GM18499 (cell line): ENCODE data around the gene GRM8.
A peak's percentile ranks its signal among the peaks of the same experiment; 100 is the strongest.
"Not testable (repeated sequence)": the region's sequence is repeated elsewhere in the genome, so short reads cannot be mapped to it uniquely, and the experiment has no call there.

ENCODE experiments used
- ATAC-seq: cut with Tn5 transposase; IDR thresholded peaks from one replicate; pipeline ENCODE4 v1.9.1; 2021; ENCODE audit warnings: moderate number of reproducible peaks; ENCODE audit not compliant: insufficient read depth, unreplicated experiment

The GRM8 gene

GRCh38 chr7:126840869-126841268 is 411.9 kb downstream of the GRM8 start:
- ATAC-seq: no peak

GRCh38 chr7:126839624-126840023 is 413.1 kb downstream of the GRM8 start:
- ATAC-seq: no peak

DNA sequence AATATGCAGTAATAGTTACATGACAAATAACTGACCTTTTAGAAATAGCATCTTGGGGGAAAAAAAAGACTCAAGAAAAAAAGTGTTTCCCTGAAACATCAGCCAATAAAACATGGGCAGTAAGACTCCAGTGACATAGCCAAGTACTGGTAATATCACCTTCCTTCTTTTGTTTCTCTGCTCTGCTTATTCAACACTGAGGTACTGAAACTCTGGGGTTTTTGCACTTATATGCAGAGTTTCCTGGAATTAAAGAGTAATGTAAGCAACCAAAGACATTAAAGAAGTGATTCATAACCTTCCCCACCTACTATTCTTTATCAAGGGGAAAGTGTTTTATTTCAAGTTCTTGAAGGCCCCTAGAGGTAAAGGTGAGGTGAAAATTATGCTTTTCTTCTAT is 414.5 kb downstream of the GRM8 start:
- ATAC-seq: no peak

GRCh38 chr7:126831241-126831640 is 421.5 kb downstream of the GRM8 start:
- ATAC-seq: not testable (repeated sequence)

GRCh38 chr7:126820925-126821324 is 431.8 kb downstream of the GRM8 start:
- ATAC-seq: no peak

- ATAC-seq: no peak
These were observed 433.6 kb downstream of the GRM8 start for GRCh38 chr7:126819197-126819484.

DNA sequence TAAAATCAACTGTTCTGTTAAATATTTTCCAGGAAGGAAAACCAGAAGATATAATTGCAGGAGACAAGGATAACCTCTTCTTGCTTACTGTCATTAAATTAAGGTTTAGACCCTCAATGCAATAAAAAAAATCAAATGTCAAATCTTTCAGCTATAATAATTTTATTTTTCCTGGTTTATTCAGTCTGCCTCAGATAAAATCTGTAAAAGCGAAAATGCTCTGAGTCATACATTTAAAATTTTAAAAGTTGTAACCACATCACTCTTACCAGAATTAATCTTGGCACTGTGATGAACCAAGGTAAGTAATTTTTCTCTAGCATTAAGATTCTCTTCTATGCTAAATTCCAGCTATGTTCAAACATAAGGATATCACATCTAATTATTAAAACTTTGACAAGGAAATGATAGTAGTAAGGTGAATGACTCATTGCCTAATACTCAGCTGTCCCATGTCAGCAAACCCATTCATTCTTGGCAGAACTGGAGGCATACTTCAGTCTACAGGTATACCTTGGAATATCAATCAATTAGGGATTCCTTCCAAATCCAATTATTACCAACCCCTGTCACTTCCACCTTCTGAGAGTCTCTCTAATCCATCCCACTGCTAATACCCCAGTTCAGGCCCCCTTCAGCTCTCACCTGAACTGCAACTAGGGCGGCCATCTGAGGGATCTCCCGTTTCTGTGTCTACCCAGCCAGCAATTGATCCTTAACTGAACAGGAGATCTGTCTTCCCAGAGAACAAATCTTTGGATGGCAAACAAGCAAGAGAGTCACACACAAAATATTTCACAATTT is 434.1 kb downstream of the GRM8 start:
- no peak for ATAC-seq

DNA sequence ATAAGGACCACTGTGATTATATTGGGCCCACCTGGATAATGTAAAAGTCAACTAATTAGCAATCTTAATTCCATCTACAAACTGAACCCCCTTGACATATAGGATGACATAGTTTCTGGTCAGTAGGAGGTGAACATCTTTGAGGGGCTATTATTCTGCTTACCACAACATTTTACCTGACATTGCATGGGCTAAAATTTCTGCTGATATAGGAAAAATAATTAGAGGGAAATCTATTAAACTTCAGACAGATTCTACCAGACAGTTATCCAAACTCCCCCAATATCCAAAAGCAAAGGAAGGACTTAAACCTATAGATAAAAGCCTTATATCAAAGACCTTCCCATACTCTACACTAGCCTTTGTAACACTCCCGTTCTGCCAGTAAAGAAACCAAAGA is 443.6 kb downstream of the GRM8 start:
- no peak for ATAC-seq

GRCh38 chr7:126806614-126807013 is 446.1 kb downstream of the GRM8 start:
- no peak for ATAC-seq

- ATAC-seq: no peak
These were observed 447.4 kb downstream of the GRM8 start for GRCh38 chr7:126805351-126805750.

- peak; percentile 36 for ATAC-seq
These were observed 448.1 kb downstream of the GRM8 start for GRCh38 chr7:126804604-126805003.

- ATAC-seq: no peak
These were observed 448.8 kb downstream of the GRM8 start for GRCh38 chr7:126803990-126804389.

DNA sequence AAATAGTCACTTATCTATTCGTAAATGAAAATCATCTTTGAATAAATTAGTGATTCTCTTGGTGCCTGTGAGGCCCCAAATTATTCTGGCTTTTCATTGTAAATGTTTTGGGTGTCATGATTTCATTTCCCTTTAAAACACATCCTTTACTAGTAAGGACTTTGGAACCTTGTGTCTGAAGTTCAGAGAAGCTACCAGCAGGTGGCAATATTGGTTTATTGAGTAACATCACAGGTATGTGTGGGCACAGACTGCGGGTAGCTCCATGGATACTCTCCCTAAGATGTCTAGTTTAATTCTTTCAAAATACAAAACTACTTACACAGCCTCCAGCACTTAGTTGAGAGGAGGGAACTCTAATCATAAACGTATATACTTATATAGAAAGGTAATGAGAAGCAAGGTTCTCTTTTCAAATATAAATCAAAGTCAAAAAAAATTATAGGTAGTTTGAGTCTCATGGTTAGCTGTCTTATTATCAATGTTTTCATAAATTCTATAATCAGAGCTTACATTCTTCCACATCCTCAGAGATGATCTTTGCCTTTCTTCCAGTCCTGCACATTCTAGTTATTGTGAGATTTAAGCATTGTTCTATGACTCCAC is 449.6 kb downstream of the GRM8 start:
- peak; percentile 96 for ATAC-seq

- no peak for ATAC-seq
These were observed 451.0 kb downstream of the GRM8 start for GRCh38 chr7:126801733-126802132.

DNA sequence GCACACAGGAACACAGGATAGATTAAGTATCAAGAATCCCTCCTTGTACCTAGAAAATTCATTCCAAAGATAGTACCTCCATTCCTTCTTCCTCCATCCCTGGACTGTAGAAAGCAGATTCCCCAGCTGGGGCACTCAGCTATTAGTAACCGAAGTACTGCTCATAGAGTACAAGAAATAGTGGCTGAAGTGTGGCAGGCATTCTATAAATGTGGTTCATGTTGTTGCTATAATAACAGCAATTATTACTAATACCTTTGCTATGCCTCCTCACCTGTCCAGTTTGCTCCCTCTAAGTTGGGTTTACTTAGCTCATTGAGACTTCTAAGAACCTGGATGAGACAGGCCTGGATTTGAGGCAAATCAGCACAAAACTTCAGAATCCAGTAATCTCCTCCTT is 453.2 kb downstream of the GRM8 start:
- ATAC-seq: no peak

DNA sequence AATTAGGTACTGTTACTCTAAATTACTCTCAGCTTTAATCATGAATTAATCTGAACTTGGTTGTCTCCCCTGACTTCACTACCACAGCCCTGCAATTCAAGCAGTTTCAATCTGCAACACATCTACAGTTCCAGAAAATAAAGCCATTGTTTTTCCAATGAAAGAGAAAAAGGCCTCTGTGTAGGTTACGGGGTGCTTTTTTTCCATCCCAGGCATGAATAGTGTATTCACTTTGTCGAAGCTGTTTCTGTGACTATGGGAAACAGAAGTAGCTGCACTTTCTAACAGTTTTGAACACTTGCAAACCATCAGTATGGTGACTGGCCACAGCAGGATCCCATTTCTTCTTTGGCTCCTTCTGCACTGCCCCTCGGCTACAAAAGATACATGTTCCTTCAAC is 460.2 kb downstream of the GRM8 start:
- ATAC-seq: no peak

DNA sequence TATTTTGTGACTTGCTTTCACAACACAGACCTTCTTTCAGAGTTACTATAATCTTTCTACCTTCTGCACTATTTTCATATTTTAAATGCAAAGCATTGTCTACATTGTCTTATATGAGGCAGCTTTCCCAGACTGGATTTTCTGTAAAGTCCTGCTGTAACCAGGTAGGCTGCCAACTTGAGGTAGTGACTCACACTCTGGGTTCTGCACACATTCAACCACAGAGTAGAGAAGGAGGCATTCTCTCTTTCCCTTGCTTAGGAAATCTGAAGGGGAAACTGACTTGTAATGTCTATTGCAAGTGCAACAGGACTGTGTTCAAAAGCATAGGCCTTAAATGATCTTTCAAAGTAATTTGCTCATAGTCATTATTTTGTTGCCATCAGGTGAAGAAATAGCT is 461.4 kb downstream of the GRM8 start:
- ATAC-seq: no peak

DNA sequence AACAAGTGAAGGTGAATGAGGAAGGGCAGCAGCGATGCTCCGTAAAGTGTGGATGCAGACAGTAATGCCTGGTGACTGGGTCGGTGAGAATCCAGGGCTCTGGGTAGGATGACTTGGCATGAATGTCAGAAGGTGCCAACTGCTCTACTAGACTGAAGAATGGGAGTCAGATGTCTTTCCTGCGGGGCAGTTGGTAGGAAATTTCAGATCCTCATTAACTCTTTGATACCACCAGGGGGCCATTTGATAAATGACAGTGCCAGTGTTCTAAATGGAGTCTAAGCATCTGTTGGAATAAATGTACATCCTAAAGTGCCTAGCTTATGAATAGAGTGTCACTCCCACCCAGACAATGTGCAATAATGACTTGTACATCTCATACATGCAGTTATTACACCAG is 462.0 kb downstream of the GRM8 start:
- no peak for ATAC-seq

GRCh38 chr7:126783613-126784012 is 469.1 kb downstream of the GRM8 start:
- no peak for ATAC-seq

DNA sequence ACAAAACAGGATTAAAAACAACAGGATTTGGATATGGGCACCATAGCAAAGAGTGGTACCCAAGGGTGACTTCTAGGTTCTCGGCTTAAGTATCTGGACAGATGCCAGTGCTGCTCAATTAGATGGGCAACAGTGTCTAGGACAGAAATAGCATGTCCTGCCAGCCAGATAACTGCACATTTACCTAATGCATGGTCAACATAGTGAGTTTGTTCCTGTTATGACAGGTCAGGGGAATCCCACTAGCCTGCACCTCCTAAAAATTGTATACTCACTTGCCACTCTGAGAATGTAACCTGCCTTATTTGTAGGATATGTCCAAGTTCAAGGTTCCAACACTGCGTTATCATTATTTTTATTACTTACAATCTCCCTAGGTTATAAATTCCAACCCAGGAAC is 471.7 kb downstream of the GRM8 start:
- peak; percentile 90 for ATAC-seq

- no peak for ATAC-seq
These were observed 474.6 kb downstream of the GRM8 start for GRCh38 chr7:126778101-126778500.

DNA sequence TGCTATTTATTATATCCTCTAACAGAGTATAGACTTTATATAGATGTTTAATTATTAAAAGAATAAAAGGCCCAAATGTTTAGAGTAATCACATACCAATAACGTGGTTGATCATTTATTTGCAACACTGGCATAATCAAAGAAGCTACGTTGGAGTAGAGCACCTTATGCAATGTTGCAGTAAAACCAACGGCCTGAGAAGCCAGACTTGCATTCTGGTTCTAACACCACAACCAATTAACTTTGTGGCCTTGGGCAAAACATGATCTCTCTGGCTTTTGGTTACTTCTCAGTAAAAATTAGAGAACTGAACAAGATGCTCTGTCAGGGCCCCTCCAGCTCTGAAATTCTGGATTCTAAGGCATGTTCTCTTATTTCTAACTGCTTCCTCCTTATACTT is 476.2 kb downstream of the GRM8 start:
- no peak for ATAC-seq
